Neuronal stem cell (in vitro differentiated cells): ENCODE data around the gene ST6GALNAC3.

Experiments used
- DNase-seq: peaks from one replicate; pipeline ENCODE4 v3.0.0-alpha.2; 2013; ENCODE audit warnings: low spot score
- H2AFZ ChIP-seq: one replicate; pipeline ENCODE4 v1.6.1; 2013; ENCODE audit warnings: mild to moderate bottlenecking, low read length, inconsistent platforms
- H2AK5ac ChIP-seq: 2 replicates; pipeline ENCODE4 v1.6.1; 2013; ENCODE audit warnings: low read depth, mild to moderate bottlenecking, inconsistent platforms, low read length, moderate library complexity, mixed read lengths
- H2BK120ac ChIP-seq: 2 replicates; pipeline ENCODE4 v1.6.1; 2013; ENCODE audit warnings: low read depth, mild to moderate bottlenecking, inconsistent platforms, low read length, moderate library complexity, mixed read lengths
- H2BK12ac ChIP-seq: one replicate; pipeline ENCODE4 v1.6.1; 2013; ENCODE audit warnings: low read length, inconsistent platforms
- H2BK15ac ChIP-seq: 2 replicates; pipeline ENCODE4 v1.6.1; 2013; ENCODE audit warnings: mild to moderate bottlenecking, low read length, inconsistent platforms, mixed read lengths
- H2BK5ac ChIP-seq: one replicate; pipeline ENCODE4 v1.6.1; 2013; ENCODE audit warnings: inconsistent platforms, mild to moderate bottlenecking, low read length, moderate library complexity
- H3K14ac ChIP-seq: one replicate; pipeline ENCODE4 v1.6.1; 2013; ENCODE audit warnings: low read length, inconsistent platforms
- H3K18ac ChIP-seq: 2 replicates; pipeline ENCODE4 v1.6.1; 2013; ENCODE audit warnings: low read length, inconsistent platforms
- H3K23ac ChIP-seq: 2 replicates; pipeline ENCODE4 v1.6.1; 2013; ENCODE audit warnings: low read depth, mild to moderate bottlenecking, mixed read lengths, low read length, inconsistent platforms; ENCODE audit not compliant: poor library complexity
- H3K27ac ChIP-seq: replicated peaks from 3 replicates; pipeline ENCODE4 v1.5.1; 2013; ENCODE audit warnings: low read length, inconsistent platforms
- H3K27me3 ChIP-seq, 3 experiments: 2 replicates each; pipeline ENCODE4 v1.6.1; 2013; ENCODE audit warnings: low read length in 3 of 3, mild to moderate bottlenecking in 2 of 3, inconsistent platforms in 1 of 3, low read depth in 1 of 3, mixed read lengths in 1 of 3, moderate library complexity in 1 of 3; ENCODE audit not compliant: control insufficient read depth in 3 of 3, insufficient read depth in 3 of 3
- H3K36me3 ChIP-seq, 2 donors: replicated peaks in 1 of 2; 2 replicates each; pipeline ENCODE4 v1.6.1; 2013; ENCODE audit warnings: low read length in 2 of 2; ENCODE audit not compliant: control insufficient read depth in 2 of 2, insufficient read depth in 2 of 2
- H3K4ac ChIP-seq: 2 replicates; pipeline ENCODE4 v1.6.1; 2013; ENCODE audit warnings: inconsistent platforms, mild to moderate bottlenecking, low read length, moderate library complexity
- H3K4me1 ChIP-seq, 2 donors: 1 replicate in 1 of 2; 2 replicates in 1 of 2; pipeline ENCODE4 v1.6.1; 2013; ENCODE audit warnings: low read length in 2 of 2, low read depth in 1 of 2; ENCODE audit not compliant: control insufficient read depth in 2 of 2, insufficient read depth in 1 of 2
- H3K4me2 ChIP-seq: one replicate; pipeline ENCODE4 v1.6.1; 2013; ENCODE audit warnings: mild to moderate bottlenecking, low read length, inconsistent platforms; ENCODE audit not compliant: insufficient read depth, poor library complexity, severe bottlenecking
- H3K4me3 ChIP-seq, 2 donors: 2 replicates each; pipeline ENCODE4 v1.5.1; 2013; ENCODE audit warnings: low read length in 2 of 2, mild to moderate bottlenecking in 2 of 2, inconsistent platforms in 1 of 2, moderate library complexity in 1 of 2
- H3K79me1 ChIP-seq: one replicate; pipeline ENCODE4 v1.6.1; 2013; ENCODE audit warnings: low read depth, mild to moderate bottlenecking, inconsistent platforms, low read length, moderate library complexity
- H3K9ac ChIP-seq: one replicate; pipeline ENCODE4 v1.6.1; 2013; ENCODE audit warnings: mild to moderate bottlenecking, low read depth, low read length, inconsistent platforms; ENCODE audit not compliant: poor library complexity
- H3K9me3 ChIP-seq, 2 donors: replicated peaks in 1 of 2; 2 replicates each; pipeline versions ENCODE3 to v1.6.1; 2013; ENCODE audit warnings: low read length in 2 of 2, mild to moderate bottlenecking in 2 of 2, inconsistent platforms in 1 of 2, low read depth in 1 of 2, mixed read lengths in 1 of 2, moderate library complexity in 1 of 2; ENCODE audit not compliant: control insufficient read depth in 2 of 2, insufficient read depth in 1 of 2
- H4K8ac ChIP-seq: one replicate; pipeline ENCODE4 v1.6.1; 2013; ENCODE audit warnings: low read depth, mild to moderate bottlenecking, inconsistent platforms, low read length, moderate library complexity
- H4K91ac ChIP-seq: one replicate; pipeline ENCODE4 v1.6.1; 2013; ENCODE audit warnings: low read length, low read depth, mild to moderate bottlenecking, inconsistent platforms; ENCODE audit not compliant: poor library complexity
- WGBS, 2 donors: extraction: QIAGEN DNeasy Blood & Tissue Kit; methylation state at CpG; one replicate each; pipeline ENCODE4 v1.1.7; 2013; ENCODE audit warnings: missing lambda C conversion rate in 2 of 2, mixed read lengths in 1 of 2; ENCODE audit not compliant: insufficient read length in 2 of 2, insufficient replicate concordance in 1 of 2; ENCODE audit errors: extremely low coverage in 2 of 2; 5-methylcytosine and 5-hydroxymethylcytosine counted together

ST6GALNAC3 gene

GRCh38 chr1:76668046-76668445 lies 593.5 kb downstream of the ST6GALNAC3 start:
- H3K27ac ChIP-seq = no peak overlapping the region

GRCh38 chr1:76669131-76669530 lies 594.6 kb downstream of the ST6GALNAC3 start:
- Histone ChIP-seq H3K4me1 (no peaks in the 10 kb centered on the region), H2BK15ac (no peak overlapping the region), H3K79me1 (no peaks in the 10 kb centered on the region), H3K9me3 (no peaks in the 10 kb centered on the region), H4K91ac (no peak overlapping the region), H2AFZ (no peak overlapping the region), H2BK120ac (no peak overlapping the region), H3K14ac (no peak overlapping the region), H3K27me3 (no peaks in the 10 kb centered on the region), H2AK5ac (no peak overlapping the region), H4K8ac (no peak overlapping the region), H3K9ac (no peak overlapping the region), H3K4ac (no peak overlapping the region), H2BK12ac (no peak overlapping the region), H3K18ac (no peak overlapping the region), H3K4me3 (no peak overlapping the region), H3K27ac (no peak overlapping the region), H3K23ac (no peak overlapping the region), H3K36me3 (no peaks in the 10 kb centered on the region), H3K4me2 (no peak overlapping the region), H2BK5ac (no peak overlapping the region)
- WGBS, 2 donors = no CpG with 5 or more reads among the region's 4 CpGs
- DNase-seq = no peak

More at GRCh38 chr1:76668046-76668445, 593.5 kb downstream of the ST6GALNAC3 start:
- no peak for DNase-seq
- Histone ChIP-seq H4K8ac (no peak overlapping the region), H3K4me2 (no peak overlapping the region), H2BK15ac (no peak overlapping the region), H3K23ac (no peak overlapping the region), H3K27me3 (no peaks in the 10 kb centered on the region), H3K14ac (no peak overlapping the region), H2BK5ac (no peak overlapping the region), H2AFZ (peak overlapping the region; percentile 48), H3K79me1 (no peaks in the 10 kb centered on the region), H3K4me1 (no peaks in the 10 kb centered on the region), H2BK12ac (no peak overlapping the region), H3K18ac (no peak overlapping the region), H3K36me3 (no peaks in the 10 kb centered on the region), H2BK120ac (no peak overlapping the region), H3K9ac (no peak overlapping the region), H3K9me3 (no peaks in the 10 kb centered on the region), H2AK5ac (no peak overlapping the region), H3K4me3 (no peak overlapping the region), H4K91ac (no peak overlapping the region), H3K4ac (no peak overlapping the region)
- no CpG with 5 or more reads among the region's 5 CpGs for WGBS, 2 donors

- Histone ChIP-seq H3K27ac (no peak overlapping the region), H3K4ac (no peak overlapping the region), H2BK5ac (no peak overlapping the region), H2BK120ac (no peak overlapping the region), H3K23ac (no peak overlapping the region), H2AK5ac (no peak overlapping the region), H3K14ac (no peak overlapping the region), H3K9ac (no peak overlapping the region), H3K27me3 (no peaks in the 10 kb centered on the region), H3K4me1 (no peaks in the 10 kb centered on the region), H2BK15ac (no peak overlapping the region), H4K8ac (no peak overlapping the region), H3K79me1 (no peaks in the 10 kb centered on the region), H4K91ac (no peak overlapping the region), H3K9me3 (no peaks in the 10 kb centered on the region), H3K18ac (no peak overlapping the region), H3K4me2 (no peak overlapping the region), H2BK12ac (no peak overlapping the region), H3K36me3 (no peaks in the 10 kb centered on the region), H3K4me3 (no peak overlapping the region), H2AFZ (no peak overlapping the region)
- DNase-seq = no peak
- no CpG with 5 or more reads among the region's 3 CpGs for WGBS, 2 donors
Measured at GRCh38 chr1:76669624-76670315, 595.2 kb downstream of the ST6GALNAC3 start.

GRCh38 chr1:76674689-76675210 lies 600.2 kb downstream of the ST6GALNAC3 start:
- H3K9ac ChIP-seq = no peak overlapping the region
- H3K9me3 ChIP-seq = no peaks in the 10 kb centered on the region
- no peak overlapping the region for H4K8ac ChIP-seq
- no peak overlapping the region for H4K91ac ChIP-seq
- H3K4me3 ChIP-seq = no peak overlapping the region
- H3K4me2 ChIP-seq = no peak overlapping the region
- no peak overlapping the region for H2AK5ac ChIP-seq
- H2BK120ac ChIP-seq = no peak overlapping the region
- H3K27me3 ChIP-seq = no peaks in the 10 kb centered on the region
- H3K79me1 ChIP-seq = no peaks in the 10 kb centered on the region
- no peak overlapping the region for H3K23ac ChIP-seq
- no peaks in the 10 kb centered on the region for H3K4me1 ChIP-seq
- no peak overlapping the region for H3K18ac ChIP-seq
- no peak overlapping the region for H3K4ac ChIP-seq
- H3K14ac ChIP-seq = no peak overlapping the region
- DNase-seq = no peak
- no peak overlapping the region for H3K27ac ChIP-seq
- H2BK5ac ChIP-seq = no peak overlapping the region
- no peak overlapping the region for H2BK12ac ChIP-seq
- no peak overlapping the region for H2BK15ac ChIP-seq
- no peak overlapping the region for H2AFZ ChIP-seq
- H3K36me3 ChIP-seq = no peaks in the 10 kb centered on the region
- WGBS, 2 donors = no CpG with 5 or more reads among the region's 3 CpGs
